IPS-NIHi7 (cell line): ENCODE results near the gene MRGPRX3.
"Not testable (repeated sequence)": the region's sequence is repeated elsewhere in the genome, so short reads cannot be mapped to it uniquely, and the experiment has no call there.

Experiments
- DNase-seq: peaks from one replicate; pipeline ENCODE4 v3.0.0; 2012; ENCODE audit warnings: mixed read lengths; ENCODE audit errors: extremely low spot score

The MRGPRX3 gene

DNA sequence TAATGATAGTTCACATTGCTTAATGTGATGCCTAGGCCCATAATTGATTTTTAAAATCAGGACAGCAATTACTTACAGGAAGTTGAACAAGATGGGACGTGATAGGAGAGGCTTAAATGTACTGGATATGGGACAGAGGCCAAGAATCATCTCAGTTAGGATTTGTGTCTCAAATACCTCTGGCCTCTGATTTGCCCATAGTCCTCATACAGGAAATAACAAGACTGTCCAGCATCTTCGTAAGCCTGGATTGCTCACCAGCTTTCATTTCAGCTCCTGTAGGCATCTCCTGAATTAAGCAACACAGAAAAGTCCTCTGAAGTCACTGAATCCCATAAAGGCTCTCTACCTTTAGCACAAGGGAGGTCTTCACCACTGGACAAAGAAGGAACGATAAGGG lies at the start of gene MRGPRX3:
MRGPRX3 (plus strand) TSS at position 231 of the 400 bp plus-strand sequence. CDS start 4,632 bp downstream, outside the sequence.
- DNase-seq: no peak

DNA sequence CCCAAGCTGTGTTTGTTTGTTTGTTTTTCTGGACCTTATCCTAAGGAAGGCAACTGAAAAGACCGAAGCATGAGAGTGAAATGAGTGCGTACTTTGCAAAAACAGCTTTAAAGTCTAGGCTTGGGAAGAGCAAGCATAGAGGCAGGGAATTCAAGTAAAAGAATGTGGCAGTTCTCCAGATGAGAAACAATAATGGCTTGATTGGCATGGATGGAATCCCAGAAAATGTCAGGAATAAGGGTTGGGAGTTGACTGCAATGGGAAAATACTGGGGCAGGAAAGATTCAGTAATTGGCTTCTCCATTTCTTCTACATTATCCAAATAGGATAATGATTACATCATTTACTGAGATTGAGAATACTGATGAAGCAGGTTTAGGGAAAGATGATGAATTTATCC lies 44.0 kb upstream of the MRGPRX3 start:
- no peak for DNase-seq

DNA sequence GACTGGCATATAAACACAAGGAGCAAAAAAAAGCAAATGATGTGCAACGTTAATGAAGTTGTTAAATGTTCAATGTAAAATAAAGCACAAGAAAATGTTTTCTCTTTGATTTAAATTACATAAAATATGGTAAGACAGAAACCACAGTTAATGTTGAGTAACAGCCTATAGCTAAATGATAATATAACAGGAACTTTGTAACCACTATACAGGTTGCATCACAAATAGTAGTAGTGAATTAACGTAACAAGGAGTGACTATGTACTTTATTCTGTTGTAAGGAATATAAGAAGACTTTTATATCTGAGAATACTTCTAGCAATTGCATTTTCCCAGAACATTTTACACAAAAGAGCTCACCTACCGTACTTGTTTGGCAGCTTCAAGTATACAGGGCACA lies 43.4 kb upstream of the MRGPRX3 start:
- DNase-seq: no peak

DNA sequence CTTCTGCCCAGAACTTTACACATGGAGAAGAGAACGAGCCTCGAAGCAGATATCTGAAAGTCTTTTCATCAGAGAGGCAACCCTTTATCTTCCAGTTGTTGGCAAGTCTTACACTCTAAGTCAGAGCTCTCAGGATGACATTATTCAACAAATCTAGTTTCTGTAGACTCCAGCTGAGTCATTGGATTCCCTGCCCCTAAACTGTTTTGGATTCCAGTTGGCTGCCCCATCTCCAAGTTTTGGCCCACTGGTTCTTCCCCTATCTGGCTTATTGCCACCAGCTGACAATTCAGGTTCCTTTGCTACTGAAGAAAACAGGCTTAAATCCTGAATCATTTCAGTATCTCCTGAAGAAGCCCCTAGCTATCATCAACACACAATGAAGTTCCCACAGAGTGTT lies 40.6 kb upstream of the MRGPRX3 start:
- DNase-seq: no peak

DNA sequence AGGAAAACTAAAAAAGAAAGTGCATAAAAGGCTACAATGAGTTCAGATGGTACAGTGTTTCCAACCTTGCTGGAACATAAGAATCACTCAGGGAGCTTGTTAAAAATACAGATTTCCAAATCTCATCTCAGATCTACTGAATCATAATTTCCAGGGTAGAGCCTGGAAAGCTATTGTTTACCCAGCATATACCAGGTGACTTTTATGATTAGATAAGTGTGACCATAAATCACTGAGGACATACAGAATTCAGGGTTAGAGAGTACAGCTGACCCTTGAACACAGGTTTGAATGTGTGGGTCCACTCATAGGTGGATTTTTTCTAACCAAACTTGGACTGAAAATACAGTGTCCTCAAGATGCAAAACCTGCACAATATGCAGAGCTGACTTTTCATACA lies 38.4 kb upstream of the MRGPRX3 start:
- no peak for DNase-seq

DNA sequence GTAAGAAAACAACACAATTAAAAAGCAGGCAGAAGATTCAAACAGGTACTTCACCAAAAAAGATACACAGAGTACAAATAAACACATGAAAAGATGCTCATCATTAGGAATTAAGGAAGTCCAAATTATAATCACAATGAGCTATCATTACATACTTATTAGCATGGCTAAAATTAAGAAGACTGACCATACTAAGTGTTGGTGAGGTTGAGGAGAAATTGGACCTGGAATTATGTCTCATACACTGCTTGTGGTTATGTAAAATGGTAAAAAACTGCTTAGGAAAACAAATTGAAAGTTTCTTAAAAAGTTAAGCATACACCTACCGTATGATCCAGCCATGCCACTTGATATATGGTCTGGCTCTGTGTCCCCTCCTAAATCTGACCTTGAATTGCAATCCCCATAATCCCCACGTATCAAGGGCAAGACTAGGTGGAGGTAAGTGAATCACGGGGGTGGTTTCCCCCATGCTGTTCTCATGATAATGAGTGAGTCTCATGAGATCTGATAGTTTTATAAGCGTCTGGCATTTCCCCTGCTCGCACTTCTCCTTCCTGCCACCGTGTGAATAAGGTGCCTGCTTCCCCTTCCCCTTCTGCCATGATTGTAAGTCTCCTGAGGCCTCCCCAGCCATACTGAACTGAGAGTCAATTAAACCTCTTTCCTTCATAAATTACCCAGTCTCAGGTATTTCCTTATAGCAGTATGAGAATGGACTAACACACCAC lies 31.3 kb upstream of the MRGPRX3 start:
- no peak for DNase-seq

DNA sequence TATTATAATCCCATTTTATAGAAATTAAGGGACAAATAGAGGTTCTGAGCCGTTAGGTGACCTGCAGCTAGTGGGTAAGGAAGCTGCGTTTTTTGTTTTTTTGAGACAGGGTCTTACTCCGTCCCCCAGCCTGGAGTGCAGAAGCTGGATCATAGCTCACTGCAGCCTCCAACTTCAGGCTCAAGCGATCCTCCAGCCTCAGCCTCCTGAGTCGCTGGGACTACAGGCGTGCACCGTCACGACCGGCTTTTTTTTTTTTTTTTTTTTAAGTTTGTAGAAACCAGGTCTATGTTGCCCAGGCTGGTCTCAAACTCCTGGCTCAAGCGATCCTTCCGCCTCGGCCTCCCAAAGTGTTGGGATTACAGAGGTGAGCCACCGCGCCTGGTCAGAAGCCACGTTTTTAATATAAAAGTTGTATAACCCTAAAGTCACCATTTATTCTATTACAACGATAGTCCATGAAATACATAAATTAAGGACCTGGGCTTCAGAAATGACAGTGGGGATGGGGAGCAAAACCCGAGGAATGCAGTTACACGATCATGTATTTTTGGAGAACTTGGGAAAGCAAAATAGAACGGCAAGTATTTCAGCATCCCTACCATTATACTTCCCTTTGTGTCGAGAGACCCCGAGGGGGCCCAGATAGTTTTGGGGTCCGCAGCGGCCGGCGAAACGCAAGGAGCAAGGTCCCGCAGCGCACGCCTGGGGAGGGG lies 27.1 kb upstream of the MRGPRX3 start:
- DNase-seq: no peak

DNA sequence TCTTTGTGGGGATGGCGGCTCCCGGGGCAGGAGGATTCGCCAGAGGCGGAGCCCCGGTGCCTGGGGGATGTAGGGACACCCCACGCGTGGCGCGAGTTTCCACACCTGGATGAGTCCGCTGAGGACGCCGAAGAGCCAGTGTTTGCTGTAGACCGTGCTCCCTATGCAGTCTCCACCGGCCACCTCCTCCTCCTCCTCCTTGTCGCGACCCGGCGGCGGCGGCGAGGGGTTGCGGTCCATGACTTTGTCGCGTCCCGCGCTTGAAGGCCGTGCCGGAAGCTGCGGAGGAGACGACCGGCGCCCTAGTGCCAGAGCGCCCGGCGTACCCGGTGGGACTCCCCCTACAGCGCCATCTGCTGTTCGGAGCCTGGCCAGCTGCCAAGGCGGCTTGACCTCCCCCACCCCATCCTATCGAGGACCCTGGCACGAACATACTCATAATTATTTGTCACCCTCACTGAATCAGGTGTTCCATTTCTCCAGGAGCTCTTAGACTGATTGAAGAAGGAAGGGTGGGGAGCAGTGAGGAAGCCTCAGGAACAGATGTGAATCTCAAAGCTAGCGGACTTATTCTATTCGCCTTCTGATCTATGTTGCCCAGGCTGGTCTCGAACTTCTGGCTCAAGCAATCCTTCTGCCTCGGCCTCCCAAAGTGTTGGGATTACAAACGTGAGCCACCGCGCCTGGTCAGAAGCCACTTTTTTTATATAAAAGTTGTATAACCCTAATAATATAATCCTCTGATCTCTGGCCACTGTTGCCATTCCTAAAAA lies 26.4 kb upstream of the MRGPRX3 start, which contains the start of gene SAAL1:
SAAL1 (minus strand) TSS at position 281 of the 773 bp plus-strand sequence; CDS start at position 240, 41 bp downstream.
- peak; percentile 97 for DNase-seq

DNA sequence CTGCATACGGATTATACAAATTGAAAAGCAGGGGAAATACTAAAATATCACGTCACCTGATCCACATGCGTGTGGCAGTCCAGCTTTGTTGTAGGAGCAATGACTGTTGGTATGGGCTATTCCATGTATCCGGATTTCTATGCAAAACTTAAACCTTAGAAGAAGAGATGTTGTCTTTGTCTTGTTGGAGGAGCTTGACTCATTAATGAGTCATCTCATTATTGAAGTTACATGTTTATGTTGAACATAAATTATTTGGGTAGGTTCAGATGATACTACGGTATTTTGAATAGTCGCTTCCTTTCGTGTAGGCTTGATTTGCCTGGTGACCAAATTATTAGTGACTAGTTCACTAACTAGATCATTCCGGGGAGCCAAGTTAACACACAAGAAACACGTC lies 25.7 kb upstream of the MRGPRX3 start:
- no peak for DNase-seq

DNA sequence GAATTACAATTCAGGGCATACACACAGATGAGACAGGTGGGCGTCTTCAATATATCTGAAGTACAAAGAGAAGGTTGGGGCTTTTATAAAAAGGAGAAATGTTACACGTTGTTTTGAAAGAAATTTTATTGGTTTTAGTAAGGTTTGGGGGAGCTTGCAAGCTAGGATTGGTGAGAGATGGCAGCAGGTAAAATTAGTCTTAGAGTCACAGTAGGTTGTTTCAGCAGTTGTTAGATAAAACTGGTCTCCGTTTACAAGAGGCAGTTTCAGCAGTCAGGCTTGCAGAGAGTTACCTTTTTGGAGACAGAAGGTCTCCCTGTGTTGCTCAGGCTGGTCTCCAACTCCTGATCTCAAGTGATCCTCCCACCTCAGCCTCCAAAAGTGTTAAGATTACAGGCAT lies 24.1 kb upstream of the MRGPRX3 start:
- no peak for DNase-seq

DNA sequence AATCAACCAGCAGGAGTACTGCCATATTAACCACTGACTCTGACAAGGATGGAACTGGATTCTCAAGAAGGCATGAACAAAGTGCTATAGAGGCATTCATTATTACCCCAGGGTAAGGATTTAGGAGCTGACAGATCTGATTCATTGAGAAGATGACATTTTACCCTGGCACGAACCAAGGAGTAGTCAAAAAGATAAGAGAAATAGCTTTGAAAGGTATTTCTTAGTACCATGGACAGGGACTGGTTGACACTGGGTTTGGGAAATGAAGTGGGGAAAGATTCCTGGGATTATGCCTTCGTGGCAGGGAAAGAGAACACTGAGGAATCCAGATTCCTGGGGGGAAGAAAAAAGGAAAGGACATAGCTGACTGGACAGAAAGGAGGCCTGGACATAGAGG lies 21.4 kb upstream of the MRGPRX3 start:
- DNase-seq: peak; percentile 16

DNA sequence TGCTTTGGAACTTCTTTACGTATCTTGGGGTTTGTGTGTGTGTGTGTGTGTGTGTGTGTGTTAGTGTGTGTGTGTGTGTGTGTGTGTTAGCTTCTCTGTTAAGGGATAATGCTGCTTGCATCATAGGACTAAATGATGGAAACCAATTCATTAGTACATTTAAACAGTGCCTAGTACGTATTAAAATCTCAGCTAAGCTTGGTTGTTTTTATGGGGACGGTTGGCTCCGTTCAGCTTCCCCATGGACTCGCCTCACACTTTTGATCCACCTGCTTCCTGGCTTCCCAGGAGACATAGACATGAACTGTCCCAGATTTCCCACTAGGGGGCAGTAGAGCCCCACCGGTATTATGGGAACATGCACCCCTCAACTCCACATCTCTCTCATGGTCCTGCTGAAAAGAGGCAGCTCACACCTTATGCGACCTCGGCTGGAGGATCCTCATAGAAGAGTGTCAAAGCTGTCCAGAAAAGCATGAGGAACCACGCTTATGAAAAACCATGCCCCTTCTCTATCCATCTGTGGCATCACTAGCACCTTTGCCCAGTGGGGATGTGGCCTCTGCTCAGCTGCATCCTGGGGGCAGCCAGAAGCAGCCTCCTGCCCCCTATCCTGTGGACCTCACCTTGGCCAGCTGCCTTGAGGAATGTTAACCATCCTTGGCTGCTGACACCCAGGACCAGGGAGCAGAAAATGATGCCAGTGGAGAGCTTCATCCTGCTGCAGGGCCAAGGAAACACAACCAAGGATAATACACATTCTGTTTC lies 16.8 kb upstream of the MRGPRX3 start:
- DNase-seq: peak; percentile 87

DNA sequence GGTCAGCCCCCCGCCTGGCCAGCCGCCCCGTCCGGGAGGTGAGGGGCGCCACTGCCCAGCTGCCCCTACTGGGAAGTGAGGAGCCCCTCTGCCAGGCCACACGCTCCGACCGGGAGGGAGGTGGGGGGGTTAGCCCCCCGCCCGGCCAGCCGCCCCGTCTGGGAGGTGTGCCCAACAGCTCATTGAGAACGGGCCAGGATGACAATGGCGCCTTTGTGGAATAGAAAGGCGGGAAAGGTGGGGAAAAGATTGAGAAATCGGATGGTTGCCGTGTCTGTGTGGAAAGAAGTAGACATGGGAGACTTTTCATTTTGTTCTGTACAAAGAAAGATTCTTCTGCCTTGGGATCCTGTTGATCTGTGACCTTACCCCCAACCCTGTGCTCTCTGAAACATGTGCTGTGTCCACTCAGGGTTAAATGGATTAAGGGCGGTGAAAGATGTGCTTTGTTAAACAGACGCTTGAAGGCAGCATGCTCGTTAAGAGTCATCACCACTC lies 11.0 kb upstream of the MRGPRX3 start:
- not testable (repeated sequence) for DNase-seq

DNA sequence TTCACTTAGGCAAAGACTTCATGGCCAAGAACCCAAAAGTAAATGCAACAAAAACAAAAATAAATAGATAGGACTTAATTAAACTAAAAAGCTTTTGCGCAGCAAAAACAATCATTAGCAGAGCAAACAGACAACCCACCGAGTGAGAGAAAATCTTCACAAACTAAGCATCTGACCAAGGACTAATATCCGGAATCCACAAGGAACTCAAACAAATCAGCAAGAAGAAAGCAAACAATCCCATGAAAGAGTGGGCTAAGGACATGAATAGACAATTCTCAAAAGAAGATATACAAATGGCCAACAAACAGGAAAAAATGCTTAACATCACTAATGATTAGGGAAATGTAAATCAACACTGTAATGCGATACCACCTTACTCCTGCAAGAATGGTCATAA lies 1.3 kb upstream of the MRGPRX3 start:
- DNase-seq: not testable (repeated sequence)

DNA sequence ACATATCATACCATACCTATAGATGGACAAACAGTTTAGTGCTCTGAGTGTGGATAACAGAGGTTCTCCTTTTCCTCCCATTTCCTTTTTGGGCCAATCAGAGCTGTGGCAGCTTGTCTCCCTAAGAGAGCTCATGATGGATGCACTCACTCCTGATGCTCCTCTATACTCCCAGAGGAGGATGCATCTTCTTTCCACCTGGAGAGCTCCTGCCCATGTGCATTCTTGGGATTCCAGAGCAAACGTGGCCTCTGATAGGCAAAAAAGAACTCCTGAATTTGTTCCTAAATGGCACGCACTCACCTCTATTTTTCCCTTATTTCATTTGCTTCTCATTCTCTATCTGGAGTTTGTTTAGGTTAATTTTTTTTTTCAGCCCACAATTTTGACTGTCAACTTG lies 2.9 kb downstream of the MRGPRX3 start:
- DNase-seq: no peak

DNA sequence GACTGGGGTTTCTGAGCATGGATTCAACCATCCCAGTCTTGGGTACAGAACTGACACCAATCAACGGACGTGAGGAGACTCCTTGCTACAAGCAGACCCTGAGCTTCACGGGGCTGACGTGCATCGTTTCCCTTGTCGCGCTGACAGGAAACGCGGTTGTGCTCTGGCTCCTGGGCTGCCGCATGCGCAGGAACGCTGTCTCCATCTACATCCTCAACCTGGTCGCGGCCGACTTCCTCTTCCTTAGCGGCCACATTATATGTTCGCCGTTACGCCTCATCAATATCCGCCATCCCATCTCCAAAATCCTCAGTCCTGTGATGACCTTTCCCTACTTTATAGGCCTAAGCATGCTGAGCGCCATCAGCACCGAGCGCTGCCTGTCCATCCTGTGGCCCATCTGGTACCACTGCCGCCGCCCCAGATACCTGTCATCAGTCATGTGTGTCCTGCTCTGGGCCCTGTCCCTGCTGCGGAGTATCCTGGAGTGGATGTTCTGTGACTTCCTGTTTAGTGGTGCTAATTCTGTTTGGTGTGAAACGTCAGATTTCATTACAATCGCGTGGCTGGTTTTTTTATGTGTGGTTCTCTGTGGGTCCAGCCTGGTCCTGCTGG lies 4.9 kb downstream of the MRGPRX3 start:
- no peak for DNase-seq

DNA sequence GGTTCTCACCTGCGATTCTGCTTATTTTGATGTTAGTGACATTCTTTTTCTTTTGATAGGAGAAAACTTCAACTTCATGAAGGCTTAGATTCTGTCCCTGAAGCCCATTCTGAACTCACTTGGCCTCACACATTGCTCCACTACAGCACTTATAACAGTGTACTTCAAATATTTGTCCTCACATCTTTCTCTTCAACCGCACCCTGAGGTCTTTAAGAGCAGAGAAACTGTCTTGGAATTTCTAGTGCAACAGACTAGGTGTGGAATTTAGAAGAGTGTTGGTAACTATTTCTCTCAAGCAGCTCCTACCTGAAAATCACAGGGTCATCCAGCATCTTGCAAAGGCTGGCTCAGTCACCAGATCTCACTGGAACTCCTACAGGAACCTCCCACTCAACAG lies 7.8 kb downstream of the MRGPRX3 start:
- DNase-seq: no peak

DNA sequence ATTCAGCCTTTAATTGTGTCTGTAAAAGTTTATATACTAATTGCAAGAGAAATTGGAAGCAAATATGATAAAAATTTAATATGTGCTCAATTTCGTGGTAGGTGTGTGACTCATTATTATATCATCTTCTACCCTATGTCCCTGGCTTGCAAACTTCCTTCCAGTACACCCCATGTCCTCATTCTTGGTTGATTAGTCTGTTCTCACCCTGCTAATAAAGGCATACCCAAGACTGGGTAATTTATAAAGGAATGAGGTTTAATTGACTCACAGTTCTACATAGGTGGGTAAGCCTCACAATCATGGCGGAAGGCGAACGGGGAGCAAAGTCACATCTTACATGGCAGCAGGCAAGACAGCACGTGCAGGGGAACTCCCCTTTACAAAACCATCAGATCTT lies 11.9 kb downstream of the MRGPRX3 start:
- DNase-seq: no peak

DNA sequence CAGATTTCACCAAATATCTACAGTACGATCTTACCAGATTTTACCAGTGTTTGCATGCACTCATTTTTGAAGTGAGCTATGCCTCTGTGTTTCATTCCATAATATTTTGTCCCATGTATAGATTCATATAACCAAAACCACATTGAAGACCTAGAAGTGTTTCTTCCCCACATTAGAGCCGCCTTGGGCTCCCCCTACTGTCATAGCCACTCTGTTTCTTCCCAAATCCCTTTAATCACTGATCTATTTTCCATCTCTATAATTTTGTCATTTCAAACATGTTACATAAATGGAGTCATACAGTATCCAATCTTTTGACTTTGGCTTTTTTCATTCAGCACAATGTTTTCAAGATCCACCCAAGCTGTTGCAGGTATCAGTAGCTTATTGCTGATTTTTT lies 12.7 kb downstream of the MRGPRX3 start:
- no peak for DNase-seq

DNA sequence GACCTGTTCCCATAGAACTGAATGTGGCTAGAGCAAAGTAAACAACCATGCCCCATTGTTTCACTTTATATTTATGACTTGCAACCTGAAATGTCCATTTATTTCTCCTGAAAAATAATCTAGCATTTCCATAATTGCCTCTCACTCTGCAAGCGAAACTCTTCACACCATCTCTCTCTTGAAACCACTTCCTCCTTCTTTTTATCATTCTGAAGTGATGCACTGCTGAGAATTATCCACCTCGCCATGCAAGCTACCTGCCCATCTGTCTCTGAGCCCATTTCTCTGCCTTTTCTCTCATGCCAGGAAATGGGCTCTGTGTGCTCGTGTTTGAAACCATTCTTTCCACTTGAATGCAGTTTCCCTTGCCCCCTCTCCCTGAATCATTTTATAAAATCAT lies 13.5 kb downstream of the MRGPRX3 start:
- DNase-seq: no peak

DNA sequence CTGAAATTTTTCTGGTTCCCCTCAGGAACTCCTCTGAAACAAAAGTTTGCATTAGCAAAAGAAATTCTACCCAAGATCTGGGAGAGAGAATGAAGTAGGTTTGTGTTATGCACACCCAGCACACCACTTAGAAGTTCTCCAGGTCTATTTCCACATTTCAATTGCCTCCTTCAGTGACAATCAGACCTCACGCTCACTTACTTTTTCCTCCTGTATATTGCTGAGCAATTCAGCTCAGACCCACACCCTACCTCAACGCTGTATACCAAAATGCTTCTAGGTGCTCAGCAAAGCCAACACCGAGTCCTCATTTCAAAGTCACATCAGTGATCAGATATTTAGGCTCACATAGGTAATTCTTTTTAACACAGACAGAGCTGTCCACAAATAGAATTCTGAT lies 19.2 kb downstream of the MRGPRX3 start:
- no peak for DNase-seq
